Heart right ventricle (tissue), 16 donors: ENCODE measurements around the gene WDHD1. TPM values are rescaled to one million over a fixed set of nuclear protein-coding genes. Genes with fewer than 3 reads are reported as not detected.
A peak's percentile ranks its signal among the peaks of the same experiment; 100 is the strongest.

Experiments used
- ATAC-seq, 8 donors: fragments of 200-7000 bp; cut with Tn5 transposase; one replicate each; pipeline ENCODE4 v1.9.1; 2020; ENCODE audit warnings: mild to moderate bottlenecking in 8 of 8, moderate library complexity in 8 of 8, moderate number of reproducible peaks in 1 of 8
- DNase-seq, 2 donors: peaks; one replicate each; pipeline ENCODE4 v3.0.0-alpha.2; 2020
- H3K27ac ChIP-seq, 10 donors: fragments of 200-600 bp; sonication (generic) in 2 of 10; one replicate each; pipeline versions ENCODE4 v1.5.0 to v1.8.0; 2020 to 2022; ENCODE audit warnings: mild to moderate bottlenecking in 3 of 10
- H3K27me3 ChIP-seq, 7 donors: fragments of 200-600 bp; one replicate each; pipeline ENCODE4 v1.8.0; 2021 to 2022; ENCODE audit warnings: mild to moderate bottlenecking in 2 of 7
- H3K36me3 ChIP-seq, 9 donors: fragments of 200-600 bp; sonication (generic) in 1 of 9; one replicate each; pipeline versions ENCODE4 v1.5.0 to v1.8.0; 2020 to 2022; ENCODE audit warnings: mild to moderate bottlenecking in 2 of 9
- H3K4me1 ChIP-seq, 9 donors: fragments of 200-600 bp; sonication (generic) in 1 of 9; one replicate each; pipeline versions ENCODE4 v1.5.0 to v1.8.0; 2020 to 2022; ENCODE audit warnings: mild to moderate bottlenecking in 4 of 9
- H3K4me3 ChIP-seq, 10 donors: fragments of 200-600 bp; sonication (generic) in 2 of 10; one replicate each; pipeline versions ENCODE4 v1.5.0 to v1.8.0; 2020 to 2022; ENCODE audit warnings: mild to moderate bottlenecking in 7 of 10, moderate library complexity in 2 of 10
- H3K9me3 ChIP-seq, 11 donors: fragments of 200-600 bp in 10 of 11; sonication (generic) in 2 of 11; one replicate each; pipeline versions ENCODE4 v1.5.0 to v1.8.0; 2013 to 2022; ENCODE audit warnings: mild to moderate bottlenecking in 2 of 11, control low read depth in 1 of 11, moderate library complexity in 1 of 11
- WGBS, 2 donors: extraction: QIAGEN DNeasy Blood & Tissue Kit; methylation state at CpG; one replicate each; pipeline ENCODE4 v1.1.7; 2013; ENCODE audit warnings: inconsistent platforms in 1 of 2; 5-methylcytosine and 5-hydroxymethylcytosine counted together
- intact Hi-C, 10 donors: fragments of 100-400 bp; cut with DNase I; formaldehyde crosslinking; loops; one replicate each; pipeline versions ENCODE4 v1.11.1 to v1.14.2; 2022
- polyA plus RNA-seq, 2 donors: library from polyadenylated mRNA; stranded (reverse); fragments of 200-250 nt; gene quantifications; one replicate each; pipeline ENCODE4 v1.2.3, GENCODE V29; 2013
- total RNA-seq, 10 donors: library from RNA; stranded (reverse); fragmentation: NEBNext Ultra II Directional in 3 of 10; extraction: Animal tissue kit (Norgen Biotek cat#: 25700) in 3 of 10; gene quantifications; one replicate each; pipeline versions ENCODE4 v1.2.1 to v1.2.4, GENCODE V29; 2021 to 2023
- TF ChIP-seq, protein P1 (sequence below), 9 donors: fragments of 200-600 bp; sonication (generic) in 2 of 9; IDR thresholded peaks; one replicate each; pipeline versions ENCODE4 v1.5.0 to v1.8.0; 2021 to 2022; ENCODE audit warnings: antibody characterized with exemption in 9 of 9, mild to moderate bottlenecking in 5 of 9, moderate library complexity in 1 of 9
- donor health status: Arrhythmogenic right ventricular cardiomyopathy.
- donor health status: ischemic (EF 13 %, LVEDD 7.1; RV severe dilation, severe dysfunction).
- donor health status: healthy with polysubstance abuse.
- donor health status: DM: no; HTN: yes; CAD: no.
- donor health status: DM: no; HTN: no; CAD: no.
- donor health status: ischemic (EF 25% LVEDD 6.9; RV normal size, moderate dysfunction).
- donor health status: ischemic (EF 25% LVEDD 5.7; RV mildly dilated, moderate dysfunction).
- donor health status: healthy.
- donor health status: DM: yes; HTN: yes; CAD: no.
- donor health status: Ischemic cardiomyopathy.
- donor health status: ischemic (EF 35%, LVEDD 5.7; RV mildly dilated, moderate dysfunction).
- donor health status: nonischemic (EF 11% LVEDD 7.7; RV severe dilation, severe dysfunction).
- donor health status: DM: yes; HTN: yes; CAD: no.
- donor health status: PGD.
- donor health status: ischemic (EF 29% LVEDD 5.4; RV normal size, mild dysfunction).
- donor health status: nonischemic (EF 23%, LVEDD 6.1; RV moderate dilation, normal function).

The WDHD1 gene
- total and polyA plus RNA-seq, 12 donors, result 0.59 to 2.7 (median 1.9) TPM

GRCh38 chr14:55005071-55005470 is 21.8 kb downstream of the WDHD1 start:
- TF ChIP-seq, protein P1, sequence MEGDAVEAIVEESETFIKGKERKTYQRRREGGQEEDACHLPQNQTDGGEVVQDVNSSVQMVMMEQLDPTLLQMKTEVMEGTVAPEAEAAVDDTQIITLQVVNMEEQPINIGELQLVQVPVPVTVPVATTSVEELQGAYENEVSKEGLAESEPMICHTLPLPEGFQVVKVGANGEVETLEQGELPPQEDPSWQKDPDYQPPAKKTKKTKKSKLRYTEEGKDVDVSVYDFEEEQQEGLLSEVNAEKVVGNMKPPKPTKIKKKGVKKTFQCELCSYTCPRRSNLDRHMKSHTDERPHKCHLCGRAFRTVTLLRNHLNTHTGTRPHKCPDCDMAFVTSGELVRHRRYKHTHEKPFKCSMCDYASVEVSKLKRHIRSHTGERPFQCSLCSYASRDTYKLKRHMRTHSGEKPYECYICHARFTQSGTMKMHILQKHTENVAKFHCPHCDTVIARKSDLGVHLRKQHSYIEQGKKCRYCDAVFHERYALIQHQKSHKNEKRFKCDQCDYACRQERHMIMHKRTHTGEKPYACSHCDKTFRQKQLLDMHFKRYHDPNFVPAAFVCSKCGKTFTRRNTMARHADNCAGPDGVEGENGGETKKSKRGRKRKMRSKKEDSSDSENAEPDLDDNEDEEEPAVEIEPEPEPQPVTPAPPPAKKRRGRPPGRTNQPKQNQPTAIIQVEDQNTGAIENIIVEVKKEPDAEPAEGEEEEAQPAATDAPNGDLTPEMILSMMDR (IDR thresholded peaks at IDR 0.05), result no peak
- Histone ChIP-seq H3K4me1 (no peaks in the 10 kb centered on the region), H3K27me3 (no peaks in the 10 kb centered on the region), H3K9me3 (no peaks in the 10 kb centered on the region), H3K4me3 (no peak overlapping the region), H3K36me3 (peaks cover 0 to 48% (median 4%) of the 10 kb centered on the region in 9 donors), H3K27ac (no peak overlapping the region)
- DNase-seq (no peak), ATAC-seq (no peak)
- intact Hi-C loops, result no loop called here
- 74 to 76% methylated on average over 4 of the region's 4 CpGs for WGBS, 2 donors

- 93 to 94% methylated on average over 3 of the region's 3 CpGs for WGBS, 2 donors
- no peaks in the 10 kb centered on the region for H3K4me1 ChIP-seq
Measured at GRCh38 chr14:55000381-55000780, 26.5 kb downstream of the WDHD1 start.

DNA sequence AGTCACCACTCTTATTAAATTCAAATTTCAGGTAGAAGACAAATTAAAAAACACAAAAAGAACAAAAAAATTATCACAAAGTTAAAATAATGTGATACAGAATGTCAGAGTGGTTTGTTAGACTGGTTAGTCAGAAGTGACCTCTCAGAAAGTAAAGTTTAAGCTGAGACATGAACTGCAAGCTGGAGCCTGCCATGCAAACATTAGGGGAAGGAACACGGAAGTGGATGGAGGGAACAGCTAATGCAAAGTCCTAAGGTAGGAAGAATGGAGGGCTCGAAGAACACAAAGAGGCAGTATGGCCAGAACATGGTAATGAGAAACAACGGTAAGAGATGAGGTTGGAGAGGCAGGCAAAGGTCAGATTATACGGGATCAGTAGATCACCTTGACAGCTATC is 41.7 kb downstream of the WDHD1 start:
- no peak overlapping the region for H3K4me3 ChIP-seq
- DNase-seq (no peak), ATAC-seq (no peak)
- TF ChIP-seq, protein P1 (IDR thresholded peaks at IDR 0.05), result no peak
- intact Hi-C loops, result loop anchor here in 1 of 10 donors (5.0 kb wide), 1 partner anchor 473 kb away; no protein-coding TSS in a partner anchor
- H3K9me3 ChIP-seq, result no peaks in the 10 kb centered on the region
- no peaks in the 10 kb centered on the region for H3K27me3 ChIP-seq
- peaks cover 0 to 35% (median 0%) of the 10 kb centered on the region in 9 donors for H3K36me3 ChIP-seq
- no peak overlapping the region for H3K27ac ChIP-seq
- H3K4me1 ChIP-seq, result no peaks in the 10 kb centered on the region
- WGBS, 2 donors, result 94 to 97% methylated on average over 4 of the region's 4 CpGs

More at GRCh38 chr14:55000381-55000780, 26.5 kb downstream of the WDHD1 start:
- intact Hi-C loops, result no loop called here
- H3K9me3 ChIP-seq, result no peaks in the 10 kb centered on the region
- no peak for ATAC-seq
- TF ChIP-seq, protein P1 (IDR thresholded peaks at IDR 0.05), result no peak
- peaks cover 0 to 23% (median 0%) of the 10 kb centered on the region in 9 donors for H3K36me3 ChIP-seq
- no peak for DNase-seq
- H3K4me3 ChIP-seq, result no peak overlapping the region
- H3K27ac ChIP-seq, result no peak overlapping the region
- H3K27me3 ChIP-seq, result no peaks in the 10 kb centered on the region

- Histone ChIP-seq H3K27ac (no peak overlapping the region), H3K9me3 (no peaks in the 10 kb centered on the region), H3K36me3 (peaks cover 0 to 16% (median 0%) of the 10 kb centered on the region in 9 donors), H3K4me3 (no peak overlapping the region), H3K4me1 (peaks cover 0 to 2% (median 0%) of the 10 kb centered on the region in 9 donors), H3K27me3 (no peaks in the 10 kb centered on the region)
- 74 to 85% methylated on average over 6 of the region's 6 CpGs for WGBS, 2 donors
- intact Hi-C loops, result no loop called here
- ATAC-seq (no peak), DNase-seq (no peak)
- TF ChIP-seq, protein P1 (IDR thresholded peaks at IDR 0.05), result peak in 7 of 9 donors; percentile 21 to 49 (median 40)
Measured at GRCh38 chr14:54981698-54982097, 45.2 kb downstream of the WDHD1 start.
